Osteocyte (in vitro differentiated cells): Measurements from ENCODE around the gene NUAK1. TPM values are rescaled to one million over a fixed set of nuclear protein-coding genes. Genes with fewer than 3 reads are reported as not detected.

Source experiments
- DNase-seq: peaks from one replicate; pipeline ENCODE4 v3.0.0; 2021; ENCODE audit warnings: mixed read lengths; ENCODE audit not compliant: unreplicated experiment; ENCODE audit errors: extremely low spot score
- H3K27ac Mint-ChIP-seq: one replicate; pipeline ENCODE4 v1.8.0; 2021; ENCODE audit warnings: mild to moderate bottlenecking, mixed read lengths; ENCODE audit not compliant: unreplicated experiment
- H3K27me3 Mint-ChIP-seq: one replicate; pipeline ENCODE4 v1.8.0; 2021; ENCODE audit warnings: mixed read lengths; ENCODE audit not compliant: unreplicated experiment
- H3K36me3 Mint-ChIP-seq: one replicate; pipeline ENCODE4 v1.8.0; 2021; ENCODE audit warnings: mixed read lengths; ENCODE audit not compliant: unreplicated experiment
- H3K4me1 Mint-ChIP-seq: one replicate; pipeline ENCODE4 v1.8.0; 2021; ENCODE audit warnings: mixed read lengths; ENCODE audit not compliant: unreplicated experiment
- H3K4me3 Mint-ChIP-seq: one replicate; pipeline ENCODE4 v1.8.0; 2021; ENCODE audit warnings: mild to moderate bottlenecking, moderate library complexity, mixed read lengths; ENCODE audit not compliant: unreplicated experiment
- H3K9me3 Mint-ChIP-seq: one replicate; pipeline ENCODE4 v1.8.0; 2021; ENCODE audit warnings: mixed read lengths; ENCODE audit not compliant: unreplicated experiment
- CTCF ChIP-seq: fragments of 200-600 bp; sonication (generic); IDR thresholded peaks from 2 replicates; pipeline ENCODE4 v1.5.0; 2021; ENCODE audit warnings: antibody characterized with exemption, mild to moderate bottlenecking, moderate library complexity
- total RNA-seq: library from RNA; stranded (reverse); gene quantifications from 2 replicates; pipeline ENCODE4 v1.2.1, GENCODE V29; 2021

The NUAK1 gene
- total RNA-seq, 1 donor from 2014 or later, result 21.1 TPM

DNA sequence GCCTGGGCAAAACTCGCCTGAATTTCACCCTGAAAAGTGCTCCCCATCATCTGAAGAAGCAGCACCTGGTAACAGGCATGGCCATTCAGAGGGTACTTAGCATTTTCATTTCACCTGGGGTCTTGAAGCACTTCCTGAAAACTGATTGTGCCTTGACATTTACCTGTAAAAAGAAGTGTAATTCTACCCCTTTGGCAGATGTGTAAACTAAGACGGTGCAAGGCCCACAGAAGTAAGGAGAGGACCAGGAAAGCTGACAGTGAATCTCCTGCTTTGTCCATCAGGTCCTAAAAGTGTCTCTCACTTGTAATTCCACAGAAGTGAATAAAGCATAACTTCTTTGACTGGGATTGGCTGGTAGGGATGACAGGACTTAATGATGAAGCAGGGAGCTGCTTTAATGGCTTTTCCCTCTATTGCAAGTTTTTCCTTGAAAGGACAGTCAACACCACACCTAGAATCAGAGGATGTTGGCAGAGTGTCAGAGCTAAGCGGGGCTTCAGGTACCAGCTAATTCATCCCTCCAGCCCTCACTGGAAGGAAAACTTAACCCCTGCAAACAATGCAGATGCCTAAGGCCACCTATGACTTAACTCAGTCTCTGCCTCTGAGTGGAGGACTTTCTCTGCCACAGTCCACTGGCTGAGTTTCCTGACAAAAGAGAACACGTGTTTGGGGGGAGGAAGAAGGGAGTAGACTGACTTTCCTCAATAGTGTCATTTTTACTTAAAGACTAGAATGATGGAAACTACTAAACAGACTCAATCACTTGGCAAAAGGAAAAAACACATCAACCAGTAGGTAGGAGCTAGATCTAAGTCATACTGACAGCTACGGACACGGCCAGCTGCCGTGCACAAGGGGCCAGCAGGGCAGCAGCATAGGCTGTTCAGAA, 74.7 kb downstream of the NUAK1 start:
- Mint-ChIP-seq H3K27me3 (no peaks in the 10 kb centered on the region), H3K4me3 (no peak overlapping the region), H3K27ac (no peak overlapping the region), H3K4me1 (no peaks in the 10 kb centered on the region), H3K9me3 (peaks cover 4% of the 10 kb centered on the region), H3K36me3 (peaks cover 36% of the 10 kb centered on the region)
- TF ChIP-seq CTCF, result no peak
- DNase-seq, result no peak

- no peak overlapping the region for H3K27ac Mint-ChIP-seq
Observed at GRCh38 chr12:106062693-106063092, 76.1 kb downstream of the NUAK1 start.

DNA sequence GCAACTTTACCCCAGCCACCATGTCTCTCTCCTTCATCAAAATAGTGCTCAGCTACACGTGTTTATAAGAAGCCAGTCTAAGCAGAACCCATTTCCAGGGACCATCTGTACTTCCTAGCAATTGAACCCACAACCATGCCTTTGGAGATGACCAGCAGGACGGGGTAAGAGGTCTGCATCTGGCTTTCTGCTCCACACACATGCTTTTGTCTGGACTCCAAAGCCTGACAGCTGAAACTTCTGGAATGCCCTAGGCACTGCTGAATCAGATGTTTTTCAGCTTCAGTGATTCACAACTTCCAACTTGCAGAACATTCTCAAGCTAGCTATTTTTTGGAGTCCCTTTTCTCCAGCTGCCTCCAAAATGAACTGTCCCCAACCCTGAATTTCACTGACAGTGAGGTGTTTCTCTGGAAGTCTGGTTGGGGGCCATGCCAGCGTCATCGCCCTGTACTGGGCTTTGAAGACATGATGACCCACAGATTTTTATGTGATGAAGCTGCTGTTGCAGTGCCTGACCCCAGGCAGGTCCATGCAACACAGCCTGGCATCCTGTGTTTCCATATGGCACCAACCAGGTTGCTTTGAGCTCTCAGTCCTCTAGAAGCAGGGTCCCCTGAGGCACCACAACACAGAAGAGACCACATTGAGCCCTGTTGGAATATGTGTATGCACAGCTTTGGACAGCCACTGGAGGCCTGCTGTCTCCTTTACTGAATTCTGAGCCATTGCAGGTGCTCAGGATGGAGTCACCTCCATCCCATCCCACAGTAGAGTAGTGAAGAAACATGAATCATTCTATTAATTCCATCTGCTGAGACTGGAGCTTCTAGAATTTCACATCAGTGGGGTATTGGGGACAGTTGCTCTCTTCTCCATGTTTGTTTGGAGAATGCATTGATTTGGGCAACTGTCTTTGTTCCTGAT, 80.2 kb downstream of the NUAK1 start:
- no peak for DNase-seq
- Mint-ChIP-seq H3K4me3 (no peak overlapping the region), H3K27me3 (no peaks in the 10 kb centered on the region)

More at GRCh38 chr12:106062693-106063092, 76.1 kb downstream of the NUAK1 start:
- TF ChIP-seq CTCF, result no peak
- Mint-ChIP-seq H3K4me3 (no peak overlapping the region), H3K36me3 (peaks cover 29% of the 10 kb centered on the region), H3K4me1 (peaks cover 10% of the 10 kb centered on the region), H3K27me3 (no peaks in the 10 kb centered on the region), H3K9me3 (peaks cover 4% of the 10 kb centered on the region)
- no peak for DNase-seq

DNA sequence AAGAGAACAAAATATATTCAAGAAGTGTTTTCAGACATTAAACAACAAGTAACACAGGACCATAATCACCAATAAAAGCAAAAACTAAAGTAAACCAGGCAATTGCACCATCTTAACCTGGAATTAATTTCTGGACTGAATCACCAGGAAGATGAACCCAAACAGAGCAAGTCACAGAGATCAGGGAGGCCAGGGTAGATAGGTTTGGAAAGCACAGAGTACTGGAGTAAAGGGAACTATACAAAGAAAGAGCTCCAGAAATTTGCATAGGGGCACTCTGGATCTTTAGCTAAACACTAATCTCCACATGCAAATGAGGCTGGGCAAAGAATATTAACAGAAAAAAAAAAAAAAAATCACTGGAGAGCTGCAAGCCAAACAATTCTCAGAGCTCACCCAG, 84.7 kb downstream of the NUAK1 start:
- Mint-ChIP-seq H3K4me3 (no peak overlapping the region), H3K27me3 (no peaks in the 10 kb centered on the region), H3K9me3 (peaks cover 12% of the 10 kb centered on the region), H3K27ac (no peak overlapping the region), H3K4me1 (peaks cover 25% of the 10 kb centered on the region), H3K36me3 (peaks cover 13% of the 10 kb centered on the region)
- TF ChIP-seq CTCF, result no peak
- DNase-seq, result no peak

More for the DNA sequence above, 80.2 kb downstream of the NUAK1 start:
- Mint-ChIP-seq H3K9me3 (peaks cover 12% of the 10 kb centered on the region), H3K36me3 (peaks cover 13% of the 10 kb centered on the region), H3K4me1 (peaks cover 10% of the 10 kb centered on the region), H3K27ac (no peak overlapping the region)
- TF ChIP-seq CTCF, result no peak
